GM20431 (cell line): ENCODE results near the gene NPAS3.

Experiments used
- in situ Hi-C: fragments of 300-500 bp; cut with MseI, MboI; formaldehyde crosslinking; loops from one replicate; pipeline ENCODE4 v1.15.0; 2020; ENCODE audit warnings: low sequenced_read_pairs; ENCODE audit not compliant: unreplicated experiment

The NPAS3 gene

GRCh38 chr14:33811721-33812120 is 873.0 kb downstream of the NPAS3 start:
- in situ Hi-C loops: no loop called here

- in situ Hi-C loops: no loop called here
Measured at GRCh38 chr14:33812181-33812580, 873.5 kb downstream of the NPAS3 start.

- in situ Hi-C loops: no loop called here
Measured at GRCh38 chr14:33812601-33813000, 873.9 kb downstream of the NPAS3 start.

- in situ Hi-C loops: no loop called here
Measured at GRCh38 chr14:33814010-33814409, 875.3 kb downstream of the NPAS3 start.

- in situ Hi-C loops: loop anchor here (25.0 kb wide), 3 partner anchors 278 to 478 kb away; no protein-coding TSS in a partner anchor
Measured at GRCh38 chr14:33833706-33834465, 895.2 kb downstream of the NPAS3 start.

- in situ Hi-C loops: loop anchor here (25.0 kb wide), 3 partner anchors 278 to 478 kb away; no protein-coding TSS in a partner anchor
Measured at GRCh38 chr14:33834466-33835260, 896.0 kb downstream of the NPAS3 start.

GRCh38 chr14:33835261-33835655 is 896.6 kb downstream of the NPAS3 start:
- in situ Hi-C loops: loop anchor here (25.0 kb wide), 3 partner anchors 277 to 477 kb away; no protein-coding TSS in a partner anchor

- in situ Hi-C loops: loop anchor here (25.0 kb wide), 3 partner anchors 277 to 477 kb away; no protein-coding TSS in a partner anchor
Measured at GRCh38 chr14:33835677-33836076, 897.0 kb downstream of the NPAS3 start.

GRCh38 chr14:33836203-33836899 is 897.7 kb downstream of the NPAS3 start:
- in situ Hi-C loops: loop anchor here (25.0 kb wide), 3 partner anchors 276 to 476 kb away; no protein-coding TSS in a partner anchor

- in situ Hi-C loops: loop anchor here (25.0 kb wide), 3 partner anchors 275 to 475 kb away; no protein-coding TSS in a partner anchor
Measured at GRCh38 chr14:33836900-33837577, 898.4 kb downstream of the NPAS3 start.

- in situ Hi-C loops: loop anchor here (25.0 kb wide), 3 partner anchors 274 to 474 kb away; no protein-coding TSS in a partner anchor
Measured at GRCh38 chr14:33837943-33838683, 899.4 kb downstream of the NPAS3 start.

- in situ Hi-C loops: loop anchor here (25.0 kb wide), 3 partner anchors 273 to 473 kb away; no protein-coding TSS in a partner anchor
Measured at GRCh38 chr14:33839193-33840076, 900.8 kb downstream of the NPAS3 start.

GRCh38 chr14:33840797-33841196 is 902.1 kb downstream of the NPAS3 start:
- in situ Hi-C loops: loop anchor here (25.0 kb wide), 3 partner anchors 272 to 472 kb away; no protein-coding TSS in a partner anchor

- in situ Hi-C loops: loop anchor here (25.0 kb wide), 3 partner anchors 270 to 470 kb away; no protein-coding TSS in a partner anchor
Measured at GRCh38 chr14:33842299-33842698, 903.6 kb downstream of the NPAS3 start.

GRCh38 chr14:33844118-33844517 is 905.4 kb downstream of the NPAS3 start:
- in situ Hi-C loops: loop anchor here (25.0 kb wide), 3 partner anchors 268 to 468 kb away; no protein-coding TSS in a partner anchor

GRCh38 chr14:33846100-33846824 is 907.6 kb downstream of the NPAS3 start:
- in situ Hi-C loops: loop anchor here (25.0 kb wide), 3 partner anchors 266 to 466 kb away; no protein-coding TSS in a partner anchor

GRCh38 chr14:33847066-33847465 is 908.4 kb downstream of the NPAS3 start:
- in situ Hi-C loops: loop anchor here (25.0 kb wide), 3 partner anchors 265 to 465 kb away; no protein-coding TSS in a partner anchor
